HG03575 (cell line): ENCODE results near the gene LHFPL5.

ENCODE experiments used
- ATAC-seq: cut with Tn5 transposase; IDR thresholded peaks from one replicate; pipeline ENCODE4 v1.9.1; 2021; ENCODE audit not compliant: unreplicated experiment, insufficient number of reproducible peaks, low FRiP score; ENCODE audit errors: extremely low read depth

LHFPL5 gene

DNA sequence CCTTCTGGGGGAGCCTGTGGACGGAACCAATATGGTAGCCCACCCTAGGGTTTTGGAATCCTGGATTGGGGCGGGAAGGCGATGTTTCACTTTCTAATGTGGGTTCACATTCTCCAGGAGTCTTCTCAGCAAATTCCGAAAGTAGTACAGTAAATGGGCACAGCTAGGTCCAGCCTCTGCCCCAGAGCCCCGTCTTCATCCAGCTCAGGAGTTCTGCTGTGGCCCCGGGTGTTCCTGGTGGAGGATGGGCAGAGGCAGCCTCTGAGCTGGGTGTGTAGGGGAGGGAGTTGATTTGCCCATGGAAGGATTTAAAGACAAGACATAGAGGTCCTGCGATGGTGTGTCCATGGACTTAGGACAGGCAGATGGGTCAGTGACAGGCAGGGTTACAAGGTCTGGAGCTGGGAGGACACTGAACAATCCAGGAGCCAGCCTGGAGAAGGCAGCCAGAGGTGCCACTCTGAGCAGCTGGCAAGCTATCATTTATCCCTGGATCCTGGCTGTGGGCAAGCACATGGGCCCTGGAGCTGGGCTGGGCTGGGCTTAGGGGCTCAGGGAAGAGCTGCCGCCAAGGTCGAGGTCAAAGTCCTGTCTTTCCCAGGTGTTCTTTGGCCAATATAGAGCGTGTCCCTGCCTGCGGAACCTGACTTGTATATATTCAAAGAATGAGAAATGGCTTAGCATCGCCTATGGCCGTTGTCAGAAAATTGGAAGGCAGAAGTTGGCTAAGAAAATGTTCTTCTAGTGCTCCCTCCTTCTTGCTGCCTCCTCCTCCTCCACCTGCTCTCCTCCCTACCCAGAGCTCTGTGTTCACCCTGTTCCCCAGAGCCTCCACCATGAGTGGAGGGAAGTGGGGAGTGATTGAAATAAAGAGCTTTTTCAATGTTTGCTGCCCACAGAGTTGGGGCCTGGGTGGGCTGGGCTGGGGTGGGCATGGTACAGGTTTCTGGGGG is 17.6 kb upstream of the LHFPL5 start:
- no peak for ATAC-seq

DNA sequence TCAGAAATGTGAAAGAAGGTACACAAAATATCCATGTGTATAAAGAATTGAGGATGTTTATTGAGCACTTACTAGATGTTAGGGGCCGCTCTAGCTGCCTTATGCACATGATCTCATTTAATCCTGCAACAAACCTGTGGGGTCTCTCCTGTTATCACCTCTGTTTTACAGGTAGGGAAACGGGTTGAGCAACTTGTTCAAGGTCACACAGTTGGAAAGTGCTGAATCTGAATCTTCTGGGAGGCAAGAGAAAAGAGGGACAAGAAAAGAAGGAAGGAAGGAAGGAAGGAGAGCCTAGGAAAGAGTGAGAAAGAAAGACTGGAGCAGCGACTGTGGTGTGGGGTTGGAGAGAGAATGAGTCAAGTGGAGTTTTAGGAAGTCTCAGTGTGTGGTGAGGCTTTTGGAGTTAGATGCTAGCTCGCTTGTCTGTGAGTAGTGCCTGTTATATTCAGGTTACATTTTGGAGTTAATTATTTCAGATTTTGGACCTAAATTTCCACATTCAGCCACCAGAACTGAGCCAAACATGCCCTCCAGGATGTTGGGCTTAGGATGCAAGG is 16.6 kb upstream of the LHFPL5 start:
- ATAC-seq: no peak

DNA sequence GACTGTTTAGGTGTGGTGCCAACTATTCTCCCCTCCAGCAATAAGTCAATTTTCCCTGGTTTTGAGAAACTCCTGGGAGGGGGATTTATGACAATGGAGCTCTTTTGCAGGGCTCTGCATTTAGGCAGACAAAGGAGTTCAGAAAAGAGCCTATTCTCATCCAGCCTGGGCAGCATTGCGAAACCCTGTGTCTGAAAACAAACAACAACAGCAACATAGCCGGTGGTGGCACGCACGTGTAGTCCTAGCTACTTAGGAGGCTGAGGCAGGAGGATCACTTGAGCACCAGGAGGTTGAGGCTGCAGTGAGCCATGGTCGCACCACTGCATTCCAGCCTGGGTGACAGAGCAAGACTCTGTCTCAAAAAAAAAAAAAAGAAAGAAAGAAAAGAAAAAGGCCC is 14.5 kb upstream of the LHFPL5 start:
- ATAC-seq: no peak

- no peak for ATAC-seq
Observed at GRCh38 chr6:35794536-35795452, 10.4 kb upstream of the LHFPL5 start.

GRCh38 chr6:35795453-35796071 is 9.6 kb upstream of the LHFPL5 start:
- ATAC-seq: no peak

- ATAC-seq: no peak
Observed at GRCh38 chr6:35796236-35796635, 8.9 kb upstream of the LHFPL5 start.

- no peak for ATAC-seq
Observed at GRCh38 chr6:35797837-35798526, 7.2 kb upstream of the LHFPL5 start.

DNA sequence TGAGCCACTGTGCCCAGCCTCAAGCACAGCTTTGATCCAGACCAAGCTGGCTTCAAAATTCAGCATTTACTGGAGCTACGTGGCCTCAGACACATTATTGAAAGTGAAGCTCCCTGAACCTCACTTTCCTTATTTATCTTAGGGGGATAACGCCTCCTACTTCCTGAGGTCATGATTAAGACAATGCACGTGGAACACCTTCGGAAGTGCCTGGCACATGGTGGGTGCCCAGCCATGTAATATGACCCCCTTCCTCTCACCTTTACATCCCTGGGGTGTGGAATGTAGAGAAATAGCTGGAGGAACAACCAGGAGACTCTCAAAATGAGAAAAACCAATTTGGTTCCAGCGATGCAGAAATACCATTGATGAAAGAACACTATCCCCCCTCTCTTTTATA is 6.4 kb upstream of the LHFPL5 start:
- no peak for ATAC-seq

DNA sequence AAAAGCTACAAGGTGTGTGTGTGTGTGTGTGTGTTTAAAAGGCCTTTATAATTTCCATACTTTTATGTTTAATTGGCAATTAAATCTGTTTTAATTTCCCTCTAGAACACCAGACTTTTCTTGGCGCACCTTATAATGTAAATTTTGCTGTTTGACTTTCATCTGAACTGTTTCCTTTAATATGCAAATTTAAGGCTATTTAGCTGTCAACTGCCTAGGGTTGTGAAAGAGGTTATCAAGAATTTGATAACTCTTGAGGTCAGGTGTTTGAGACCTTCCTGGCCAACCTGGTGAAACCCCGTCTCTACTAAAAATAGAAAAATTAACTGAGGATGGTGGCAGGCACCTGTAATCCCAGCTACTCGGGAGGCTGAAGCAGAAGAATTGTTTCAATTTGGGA is 4.0 kb upstream of the LHFPL5 start:
- no peak for ATAC-seq

GRCh38 chr6:35808688-35809087 is 3.5 kb downstream of the LHFPL5 start:
- ATAC-seq: no peak

DNA sequence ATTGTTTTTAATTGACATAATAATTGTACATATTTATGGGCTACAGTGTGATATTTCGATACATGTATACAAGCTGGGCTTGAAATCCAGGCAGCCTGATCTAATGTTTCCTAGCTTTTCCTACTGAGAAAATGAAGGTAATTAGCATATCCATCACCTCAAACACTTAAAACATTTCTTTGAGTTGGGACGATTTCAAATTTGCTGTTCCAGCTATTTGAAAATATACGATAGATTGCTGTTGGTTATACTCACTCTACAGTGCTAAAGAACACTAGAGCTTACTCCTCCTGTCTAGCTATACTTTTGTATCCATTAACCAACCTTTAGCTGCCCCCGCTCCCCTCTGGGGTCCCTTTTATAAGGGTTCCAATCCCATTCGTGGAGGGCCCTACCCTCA is 4.7 kb downstream of the LHFPL5 start:
- ATAC-seq: no peak

DNA sequence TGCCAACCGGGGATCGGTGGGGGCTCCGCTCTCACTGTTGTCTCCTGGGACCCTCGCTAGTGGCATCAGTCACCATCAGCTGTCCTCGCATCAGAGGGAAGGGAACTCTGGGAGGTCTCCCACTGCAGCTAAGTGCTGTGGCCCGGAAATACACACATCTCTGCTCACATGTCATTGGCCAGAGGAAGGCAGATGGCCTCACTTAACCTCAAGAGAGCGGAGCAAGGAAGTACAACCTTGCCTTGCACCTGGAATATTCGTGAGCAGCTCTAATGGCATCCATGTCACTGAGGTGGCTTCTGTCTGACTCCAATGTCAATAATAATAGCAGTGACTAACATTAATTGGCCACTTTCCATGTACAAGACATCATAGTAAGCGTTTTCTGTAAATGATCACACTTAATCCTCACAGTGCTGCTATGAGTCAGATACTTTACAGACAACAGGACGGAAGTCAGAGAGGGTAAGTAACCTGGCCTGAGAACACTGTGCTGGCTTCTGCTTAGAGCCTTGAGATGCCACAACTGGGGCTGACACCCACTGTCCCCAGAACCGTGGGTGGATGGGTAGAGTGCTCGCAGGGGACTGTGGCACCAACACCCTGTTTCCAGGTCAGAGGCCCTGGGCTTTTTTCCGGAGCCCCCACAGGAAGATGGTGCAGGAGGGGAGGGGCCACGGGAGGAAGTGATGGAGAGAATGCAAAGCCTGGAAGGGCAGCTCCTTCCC is 6.0 kb downstream of the LHFPL5 start:
- no peak for ATAC-seq

GRCh38 chr6:35811699-35811995 is 6.5 kb downstream of the LHFPL5 start:
- no peak for ATAC-seq

GRCh38 chr6:35817515-35817914 is 12.4 kb downstream of the LHFPL5 start:
- ATAC-seq: no peak

DNA sequence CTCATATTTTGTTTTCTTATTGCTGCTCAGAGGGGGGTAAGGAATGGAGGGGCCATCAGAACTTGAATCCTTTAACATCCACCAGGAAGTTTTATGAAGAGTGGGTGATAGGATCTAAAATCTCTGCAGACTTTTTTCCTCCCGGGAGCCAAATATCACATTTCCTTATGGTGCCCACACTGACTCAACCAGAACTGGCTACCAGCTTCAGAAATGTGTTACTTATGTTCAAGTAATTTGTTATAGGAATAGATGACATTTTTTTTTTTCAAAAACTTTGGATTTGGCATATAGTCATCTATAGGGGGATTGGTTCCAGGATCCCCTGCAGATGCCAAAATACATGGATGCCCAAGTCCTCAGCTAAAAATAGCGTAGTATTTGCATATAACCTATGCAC is 18.4 kb downstream of the LHFPL5 start:
- ATAC-seq: no peak

- no peak for ATAC-seq
Observed at GRCh38 chr6:35824552-35825192, 19.5 kb downstream of the LHFPL5 start.

DNA sequence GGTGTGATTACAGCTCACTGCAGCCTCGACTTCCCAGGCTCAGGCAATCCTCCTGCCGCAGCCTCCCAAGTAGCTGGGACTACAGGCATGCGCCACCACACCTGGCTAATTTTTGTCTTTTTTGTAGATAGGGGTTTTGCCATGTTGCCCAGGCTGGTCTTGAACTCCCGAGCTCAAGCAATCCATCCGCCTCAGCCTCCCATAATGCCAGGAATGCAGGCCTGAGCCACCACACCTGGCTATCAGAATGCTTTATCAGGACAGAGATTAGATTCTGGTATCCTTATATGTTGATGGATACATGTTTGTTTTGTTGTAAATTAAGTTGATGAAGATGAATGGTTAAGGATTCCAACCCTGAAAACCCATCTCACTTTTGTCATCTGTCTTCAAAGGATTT is 24.2 kb downstream of the LHFPL5 start:
- ATAC-seq: no peak
